B cell (primary cell): ENCODE results near the gene ZNF786. TPM values are rescaled to one million over a fixed set of nuclear protein-coding genes. Genes with fewer than 3 reads are reported as not detected.
"Not testable (repeated sequence)": the region's sequence is repeated elsewhere in the genome, so short reads cannot be mapped to it uniquely, and the experiment has no call there.

Experiments used
- ATAC-seq: fragments of 200-7000 bp; cut with Tn5 transposase; one replicate; pipeline ENCODE4 v1.10.0; 2021; ENCODE audit warnings: low read depth, mild to moderate bottlenecking, moderate number of reproducible peaks, moderate library complexity
- CTCF ChIA-PET: fragments of 350-600 bp; sonication (Branson Sonifier 250); formaldehyde crosslinking; loops from one replicate; lab custom pipeline; 2021; ENCODE audit warnings: antibody characterized with exemption, inconsistent platforms; lab: Charles Lee
- POLR2A ChIA-PET: fragments of 350-600 bp; sonication (Branson Sonifier 250); formaldehyde crosslinking; loops from one replicate; lab custom pipeline; 2021; ENCODE audit warnings: antibody characterized with exemption; lab: Charles Lee
- DNase-seq: peaks from one replicate; pipeline ENCODE4 v3.0.0; 2013
- H2AFZ ChIP-seq: 2 replicates; pipeline ENCODE4 v1.6.1; 2012; ENCODE audit warnings: mild to moderate bottlenecking, low read depth, low read length; ENCODE audit not compliant: insufficient read depth, poor library complexity, severe bottlenecking
- H3K27ac ChIP-seq, 2 donors: 1 replicate in 1 of 2; 2 replicates in 1 of 2; pipeline ENCODE4 v1.5.1; 2012 to 2013; ENCODE audit warnings: low read length in 2 of 2, mild to moderate bottlenecking in 2 of 2, moderate library complexity in 1 of 2
- H3K27me3 ChIP-seq, 4 experiments: fragments of 200-600 bp in 1 of 4; sonication (generic) in 1 of 4; replicated peaks in 1 of 4; 1 replicate in 2 of 4; 2 replicates in 2 of 4; pipeline versions ENCODE4 v1.6.1 to v1.7.0; 2013 to 2016; ENCODE audit warnings: low read length in 3 of 4, mild to moderate bottlenecking in 2 of 4, mixed read lengths in 1 of 4, moderate library complexity in 1 of 4; ENCODE audit not compliant: insufficient read depth in 4 of 4, control insufficient read depth in 3 of 4; ENCODE audit errors: control extremely low read depth in 1 of 4
- H3K36me3 ChIP-seq, 2 experiments: replicated peaks in 1 of 2; 1 replicate in 1 of 2; 2 replicates in 1 of 2; pipeline versions ENCODE4 v1.6.1 to v1.7.1; 2013; ENCODE audit warnings: low read length in 1 of 2; ENCODE audit not compliant: insufficient read depth in 2 of 2, control insufficient read depth in 1 of 2; ENCODE audit errors: control extremely low read depth in 1 of 2, extremely low read depth in 1 of 2
- H3K4me1 ChIP-seq, 2 donors: fragments of 200-600 bp in 1 of 2; sonication (generic) in 1 of 2; 1 replicate in 1 of 2; 2 replicates in 1 of 2; pipeline versions ENCODE4 v1.5.1 to v1.6.1; 2013 to 2017; ENCODE audit warnings: low read length in 2 of 2; ENCODE audit not compliant: control insufficient read depth in 2 of 2, insufficient read depth in 2 of 2
- H3K4me2 ChIP-seq: replicated peaks from 2 replicates; pipeline ENCODE3; 2012; ENCODE audit warnings: mild to moderate bottlenecking, low read depth, low read length; ENCODE audit not compliant: poor library complexity, severe bottlenecking
- H3K4me3 ChIP-seq, 5 experiments: fragments of 200-600 bp in 1 of 5; sonication (generic) in 1 of 5; 1 replicate in 3 of 5; 2 replicates in 2 of 5; pipeline versions ENCODE4 v1.5.1 to v1.7.0; 2011 to 2016; ENCODE audit warnings: low read length in 4 of 5, mild to moderate bottlenecking in 4 of 5, low read depth in 2 of 5, control low read depth in 1 of 5, moderate library complexity in 1 of 5; ENCODE audit not compliant: insufficient read depth in 1 of 5; ENCODE audit errors: control extremely low read depth in 1 of 5, extremely low read depth in 1 of 5
- H3K79me2 ChIP-seq: fragments of 200-600 bp; sonication (generic); one replicate; pipeline ENCODE4 v1.6.0; 2016; ENCODE audit warnings: low read length; ENCODE audit not compliant: control insufficient read depth, insufficient read depth
- H3K9ac ChIP-seq: fragments of 200-600 bp; sonication (generic); 2 replicates; pipeline ENCODE4 v1.6.1; 2017; ENCODE audit warnings: mild to moderate bottlenecking, low read length, moderate library complexity
- H3K9me3 ChIP-seq, 3 donors: one replicate each; pipeline versions ENCODE4 v1.6.1 to v1.7.1; 2013; ENCODE audit warnings: low read length in 2 of 3; ENCODE audit not compliant: control insufficient read depth in 2 of 3, insufficient read depth in 1 of 3; ENCODE audit errors: control extremely low read depth in 1 of 3
- H4K20me1 ChIP-seq: 2 replicates; pipeline ENCODE4 v1.6.0; 2012; ENCODE audit warnings: mild to moderate bottlenecking, low read length; ENCODE audit not compliant: insufficient read depth, control insufficient read depth, poor library complexity, severe bottlenecking
- H3K27ac Mint-ChIP-seq: one replicate; pipeline ENCODE4 v1.8.0; 2021; ENCODE audit warnings: mixed read lengths
- H3K27me3 Mint-ChIP-seq: one replicate; pipeline ENCODE4 v1.8.0; 2021; ENCODE audit warnings: mixed read lengths
- H3K4me1 Mint-ChIP-seq: one replicate; pipeline ENCODE4 v1.8.0; 2021; ENCODE audit warnings: mixed read lengths
- H3K4me3 Mint-ChIP-seq: one replicate; pipeline ENCODE4 v1.8.0; 2021; ENCODE audit warnings: mixed read lengths
- H3K9me3 Mint-ChIP-seq: one replicate; pipeline ENCODE4 v1.8.0; 2022; ENCODE audit warnings: mixed read lengths; ENCODE audit not compliant: insufficient read depth
- EZH2 ChIP-seq: IDR thresholded peaks from 2 replicates; pipeline ENCODE4 v1.6.1; 2012; ENCODE audit warnings: borderline replicate concordance, low read depth, mild to moderate bottlenecking, moderate library complexity, low read length; ENCODE audit not compliant: insufficient read depth, poor library complexity, severe bottlenecking
- WGBS: methylation state at CpG from one replicate; pipeline ENCODE4 v1.1.5; 2013; ENCODE audit warnings: missing lambda C conversion rate; ENCODE audit not compliant: insufficient coverage; 5-methylcytosine and 5-hydroxymethylcytosine counted together
- intact Hi-C: fragments of 100-400 bp; cut with micrococcal nuclease; formaldehyde crosslinking; loops from one replicate; pipeline ENCODE4 v1.10.0; 2022
- polyA plus RNA-seq: library from polyadenylated mRNA; depleted of rRNA; stranded (reverse); fragments of >200 nt; gene quantifications from 2 replicates; pipeline ENCODE4 v1.2.3, GENCODE V29; 2012
- total RNA-seq, 2 donors: library from RNA; stranded (reverse); fragments of 120-200 nt in 1 of 2; gene quantifications; 1 replicate in 1 of 2; 2 replicates in 1 of 2; pipeline versions ENCODE4 v1.2.3 to v1.2.4, GENCODE V29; 2013 to 2022
- TF ChIP-seq, protein P1 (sequence below): fragments of 200-600 bp; IDR thresholded peaks from one replicate; pipeline ENCODE4 v1.8.0; 2022; ENCODE audit warnings: antibody characterized with exemption, mild to moderate bottlenecking

The ZNF786 gene
- total and polyA plus RNA-seq, 2 donors (not counting 1 experiment from before 2014, with no cell fraction given) = 6.4 to 14.7 TPM

DNA sequence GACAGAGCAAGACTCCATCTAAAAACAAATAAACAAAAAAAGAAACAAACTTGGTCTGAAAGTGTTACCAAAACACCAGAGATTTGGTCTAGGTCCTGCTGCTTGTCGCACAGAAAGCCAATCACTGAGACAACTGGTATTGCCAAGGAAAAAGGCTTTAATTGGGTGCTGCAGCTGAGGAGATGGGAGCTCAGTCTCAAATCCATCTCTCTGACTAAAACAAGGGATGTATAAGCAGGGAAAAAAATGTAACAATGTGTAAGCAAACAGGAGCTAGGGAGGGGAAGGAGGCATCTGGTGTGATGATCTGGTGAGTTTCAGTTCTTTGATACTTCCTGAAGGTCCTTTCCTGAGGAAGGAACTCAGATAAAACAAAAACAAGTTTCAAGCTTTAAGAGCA lies 53.8 kb downstream of the ZNF786 start:
- peaks cover 6% of the 10 kb centered on the region for H3K27me3 Mint-ChIP-seq
- no CpG with 5 or more reads among the region's 1 CpG for WGBS
- no peak overlapping the region for H2AFZ ChIP-seq
- no peaks in the 10 kb centered on the region for H3K4me1 Mint-ChIP-seq
- no peaks in the 10 kb centered on the region for H3K4me1 ChIP-seq
- DNase-seq (no peak), ATAC-seq (no peak)
- no peaks in the 10 kb centered on the region for H3K27me3 ChIP-seq
- no peak for TF ChIP-seq EZH2
- TF ChIP-seq, protein P1, sequence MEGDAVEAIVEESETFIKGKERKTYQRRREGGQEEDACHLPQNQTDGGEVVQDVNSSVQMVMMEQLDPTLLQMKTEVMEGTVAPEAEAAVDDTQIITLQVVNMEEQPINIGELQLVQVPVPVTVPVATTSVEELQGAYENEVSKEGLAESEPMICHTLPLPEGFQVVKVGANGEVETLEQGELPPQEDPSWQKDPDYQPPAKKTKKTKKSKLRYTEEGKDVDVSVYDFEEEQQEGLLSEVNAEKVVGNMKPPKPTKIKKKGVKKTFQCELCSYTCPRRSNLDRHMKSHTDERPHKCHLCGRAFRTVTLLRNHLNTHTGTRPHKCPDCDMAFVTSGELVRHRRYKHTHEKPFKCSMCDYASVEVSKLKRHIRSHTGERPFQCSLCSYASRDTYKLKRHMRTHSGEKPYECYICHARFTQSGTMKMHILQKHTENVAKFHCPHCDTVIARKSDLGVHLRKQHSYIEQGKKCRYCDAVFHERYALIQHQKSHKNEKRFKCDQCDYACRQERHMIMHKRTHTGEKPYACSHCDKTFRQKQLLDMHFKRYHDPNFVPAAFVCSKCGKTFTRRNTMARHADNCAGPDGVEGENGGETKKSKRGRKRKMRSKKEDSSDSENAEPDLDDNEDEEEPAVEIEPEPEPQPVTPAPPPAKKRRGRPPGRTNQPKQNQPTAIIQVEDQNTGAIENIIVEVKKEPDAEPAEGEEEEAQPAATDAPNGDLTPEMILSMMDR = no peak
- H3K9me3 Mint-ChIP-seq = peaks cover 3% of the 10 kb centered on the region
- H3K36me3 ChIP-seq = no peaks in the 10 kb centered on the region
- POLR2A ChIA-PET = no interaction called here
- intact Hi-C loops = no loop called here
- H3K27ac Mint-ChIP-seq = no peak overlapping the region
- H3K9me3 ChIP-seq = peaks cover 3 to 14% (median 8%) of the 10 kb centered on the region in 3 donors
- H3K27ac ChIP-seq = no peak overlapping the region
- no peaks in the 10 kb centered on the region for H3K79me2 ChIP-seq
- no peak overlapping the region for H3K4me3 Mint-ChIP-seq
- H3K4me2 ChIP-seq = no peak overlapping the region
- H4K20me1 ChIP-seq = no peaks in the 10 kb centered on the region
- CTCF ChIA-PET = no interaction called here
- no peak overlapping the region for H3K9ac ChIP-seq
- H3K4me3 ChIP-seq = no peak overlapping the region

DNA sequence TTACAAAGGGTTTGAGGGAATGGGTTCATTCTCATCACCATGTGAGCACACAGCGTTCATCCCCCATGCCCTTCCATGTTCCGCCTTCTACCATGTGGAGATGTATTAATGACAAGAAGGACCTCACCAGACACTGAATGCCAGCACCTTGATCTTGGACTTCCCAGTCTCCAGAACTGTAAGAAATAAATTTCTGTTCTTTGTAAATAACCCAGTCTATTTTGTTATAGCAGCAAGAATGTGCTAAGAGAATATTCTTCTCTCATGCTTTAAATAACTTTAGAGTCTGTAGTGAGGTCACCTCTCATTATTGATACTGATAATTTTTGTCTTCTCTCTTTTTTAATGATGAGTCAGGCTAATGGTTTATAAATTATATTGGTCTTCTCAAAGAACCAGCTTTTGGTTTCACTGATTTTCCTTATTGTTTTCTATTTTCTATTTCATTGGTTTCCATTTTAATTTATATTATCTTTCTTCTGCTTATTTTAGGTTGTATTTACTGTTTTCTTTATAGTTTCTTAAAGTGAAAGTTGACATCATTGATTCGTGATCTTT lies 59.1 kb downstream of the ZNF786 start:
- ChIA-PET CTCF (interaction anchor here (5.1 kb wide), 1 partner anchor 34 kb away, joined by 23 read pairs; no protein-coding TSS in a partner anchor), POLR2A (no interaction called here)
- H3K4me3 Mint-ChIP-seq = no peak overlapping the region
- H2AFZ ChIP-seq = no peak overlapping the region
- no peak overlapping the region for H3K9ac ChIP-seq
- no peaks in the 10 kb centered on the region for H3K36me3 ChIP-seq
- H3K9me3 Mint-ChIP-seq = no peaks in the 10 kb centered on the region
- H3K4me1 ChIP-seq = peaks cover 16 to 19% of the 10 kb centered on the region in 2 donors
- no CpG with 5 or more reads among the region's 3 CpGs for WGBS
- no peaks in the 10 kb centered on the region for H3K27me3 ChIP-seq
- no peak overlapping the region for H3K4me2 ChIP-seq
- H3K79me2 ChIP-seq = peaks cover 17% of the 10 kb centered on the region
- intact Hi-C loops = no loop called here
- peaks cover 0 to 2% (median 0%) of the 10 kb centered on the region in 3 donors for H3K9me3 ChIP-seq
- H3K27ac Mint-ChIP-seq = no peak overlapping the region
- no peak overlapping the region for H3K27ac ChIP-seq
- H4K20me1 ChIP-seq = no peaks in the 10 kb centered on the region
- no peaks in the 10 kb centered on the region for H3K27me3 Mint-ChIP-seq
- ATAC-seq (no peak), DNase-seq (no peak)
- no peak overlapping the region for H3K4me3 ChIP-seq
- peaks cover 22% of the 10 kb centered on the region for H3K4me1 Mint-ChIP-seq
- TF ChIP-seq, protein P1 = no peak
- no peak for TF ChIP-seq EZH2

DNA sequence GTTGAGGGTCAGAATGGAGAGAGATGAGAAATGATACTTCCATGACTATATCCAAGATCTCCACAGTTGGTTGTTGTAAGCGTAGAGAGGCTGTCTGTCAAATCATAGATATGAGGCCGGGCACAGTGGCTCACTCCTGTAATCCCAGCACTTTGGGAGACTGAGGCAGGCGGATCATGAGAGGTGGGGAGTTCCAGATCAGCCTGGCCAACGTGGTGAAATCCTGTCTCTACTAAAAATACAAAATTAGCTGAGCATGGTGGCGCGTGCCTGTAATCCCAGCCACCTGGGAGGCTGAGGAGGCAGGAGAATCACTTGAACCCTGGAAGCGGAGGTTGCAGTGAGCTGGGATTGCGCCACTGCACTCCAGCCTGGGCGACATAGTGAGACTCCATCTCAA lies 60.1 kb downstream of the ZNF786 start:
- intact Hi-C loops, POLR2A ChIA-PET, H3K27ac Mint-ChIP-seq, H3K9ac ChIP-seq, H3K27me3 ChIP-seq, H3K4me2 ChIP-seq, H3K9me3 Mint-ChIP-seq, H3K27me3 Mint-ChIP-seq, H4K20me1 ChIP-seq, H3K4me3 ChIP-seq, ATAC-seq, H3K36me3 ChIP-seq, DNase-seq, H3K27ac ChIP-seq, H3K9me3 ChIP-seq, H2AFZ ChIP-seq, H3K4me3 Mint-ChIP-seq: not testable (repeated sequence)
- peaks cover 27% of the 10 kb centered on the region for H3K79me2 ChIP-seq
- 98% methylated on average over 7 of the region's 9 CpGs for whole genome bisulfite sequencing
- H3K4me1 Mint-ChIP-seq = peaks cover 30% of the 10 kb centered on the region
- peaks cover 19 to 21% of the 10 kb centered on the region in 2 donors for H3K4me1 ChIP-seq
- CTCF ChIA-PET = interaction anchor here (0.7 to 7.8 kb wide), 4 partner anchors 24 to 89 kb away, joined by 3 to 58 read pairs (median 14); no protein-coding TSS in a partner anchor
